Placental epithelial cell (primary cell): Measurements from ENCODE around the gene ZNF281. TPM values are rescaled to one million over a fixed set of nuclear protein-coding genes. Genes with fewer than 3 reads are reported as not detected.

Experiments
- total RNA-seq: library from RNA; depleted of rRNA; stranded (reverse); fragments of >200 nt; gene quantifications from 2 replicates; pipeline ENCODE4 v1.2.3, GENCODE V29; 2012

Gene ZNF281
- 13.0 and 17.1 TPM in 2 replicates for total RNA-seq

GRCh38 chr1:200409761-200410565 is at the start of gene ZNF281:
TSS of gene ZNF281 (minus strand) at chr1:200410036. CDS start at chr1:200409705, 331 bp downstream.

Other genes starting within 250 kb of the ZNF281 start
- gene KIF14, start 210.7 kb upstream of the ZNF281 start, total RNA-seq: 1.2 and 2.9 TPM in 2 replicates